ENCODE results near the gene GUSB. TPM values are rescaled to one million over a fixed set of nuclear protein-coding genes. Genes with fewer than 3 reads are reported as not detected.

Gene GUSB
- total RNA-seq, 1 experiment from 2014 or later, result 65.6 TPM

DNA sequence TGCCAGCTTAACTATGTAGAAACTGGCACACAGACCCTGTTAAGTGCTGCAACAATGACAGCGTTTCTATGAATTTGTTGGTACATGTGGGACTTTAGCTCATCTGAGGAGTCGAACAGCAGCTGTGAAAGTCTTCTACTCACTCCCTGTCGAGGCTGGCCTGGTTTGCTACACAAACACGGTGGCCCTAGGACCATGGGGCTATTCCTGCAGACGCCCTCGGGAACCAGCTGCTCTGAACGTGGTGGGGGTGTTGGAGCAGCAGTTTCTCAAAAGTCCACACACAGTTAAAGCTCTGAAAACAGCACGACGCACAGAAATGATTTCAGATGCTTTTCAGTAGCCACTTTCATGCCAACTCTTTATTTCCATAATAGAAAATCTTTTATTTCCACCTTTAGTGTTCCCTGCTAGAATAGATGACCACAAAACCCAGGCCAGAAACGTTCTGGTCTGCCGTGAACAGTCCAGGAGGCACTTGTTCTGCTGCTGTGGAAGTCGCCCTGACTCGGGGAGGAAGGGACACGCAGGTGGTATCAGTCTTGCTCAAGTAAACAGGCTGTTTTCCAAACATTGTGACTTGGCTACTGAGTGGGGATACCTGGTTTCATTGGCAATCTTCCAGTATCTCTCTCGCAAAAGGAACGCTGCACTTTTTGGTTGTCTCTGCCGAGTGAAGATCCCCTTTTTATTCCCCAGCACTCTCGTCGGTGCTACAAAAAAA, 21.5 kb downstream of the GUSB start:
- H3K4me3 ChIP-seq (ENCODE audit: low read depth, low read length, poor library complexity, severe bottlenecking), result no peak overlapping the region
- CTCF ChIA-PET, result no interaction called here
- peaks cover 61% of the 10 kb centered on the region for H3K36me3 ChIP-seq (ENCODE audit: insufficient read depth, low read length, poor library complexity, severe bottlenecking)
- no peak overlapping the region for H3K27ac ChIP-seq (ENCODE audit: low read depth, low read length, poor library complexity, severe bottlenecking)
- no peaks in the 10 kb centered on the region for H3K27me3 ChIP-seq (replicated peaks; ENCODE audit: insufficient read depth, low read depth, low read length, poor library complexity)
- no peaks in the 10 kb centered on the region for H3K4me1 ChIP-seq (ENCODE audit: insufficient read depth, low read length, poor library complexity, severe bottlenecking)
- POLR2A ChIA-PET (ENCODE audit: low non-redundant PET), result no interaction called here
- DNase-seq (ENCODE audit: low spot score), result no peak
- BruUV-seq (replicated peaks), result no TSS peak
- no peaks in the 10 kb centered on the region for H3K9me3 ChIP-seq (ENCODE audit: low read depth, low read length, poor library complexity, severe bottlenecking)
- TF ChIP-seq EZH2 (IDR thresholded peaks at IDR 0.05; ENCODE audit: borderline replicate concordance, low read depth, low read length, poor library complexity, severe bottlenecking), result no peak
- TF ChIP-seq, protein P1, sequence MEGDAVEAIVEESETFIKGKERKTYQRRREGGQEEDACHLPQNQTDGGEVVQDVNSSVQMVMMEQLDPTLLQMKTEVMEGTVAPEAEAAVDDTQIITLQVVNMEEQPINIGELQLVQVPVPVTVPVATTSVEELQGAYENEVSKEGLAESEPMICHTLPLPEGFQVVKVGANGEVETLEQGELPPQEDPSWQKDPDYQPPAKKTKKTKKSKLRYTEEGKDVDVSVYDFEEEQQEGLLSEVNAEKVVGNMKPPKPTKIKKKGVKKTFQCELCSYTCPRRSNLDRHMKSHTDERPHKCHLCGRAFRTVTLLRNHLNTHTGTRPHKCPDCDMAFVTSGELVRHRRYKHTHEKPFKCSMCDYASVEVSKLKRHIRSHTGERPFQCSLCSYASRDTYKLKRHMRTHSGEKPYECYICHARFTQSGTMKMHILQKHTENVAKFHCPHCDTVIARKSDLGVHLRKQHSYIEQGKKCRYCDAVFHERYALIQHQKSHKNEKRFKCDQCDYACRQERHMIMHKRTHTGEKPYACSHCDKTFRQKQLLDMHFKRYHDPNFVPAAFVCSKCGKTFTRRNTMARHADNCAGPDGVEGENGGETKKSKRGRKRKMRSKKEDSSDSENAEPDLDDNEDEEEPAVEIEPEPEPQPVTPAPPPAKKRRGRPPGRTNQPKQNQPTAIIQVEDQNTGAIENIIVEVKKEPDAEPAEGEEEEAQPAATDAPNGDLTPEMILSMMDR (conservative IDR thresholded peaks at IDR 0.05; ENCODE audit: low read depth, low read length), result no peak
- intact Hi-C loops (cut with micrococcal nuclease; ENCODE audit: unreplicated experiment), result no loop called here

DNA sequence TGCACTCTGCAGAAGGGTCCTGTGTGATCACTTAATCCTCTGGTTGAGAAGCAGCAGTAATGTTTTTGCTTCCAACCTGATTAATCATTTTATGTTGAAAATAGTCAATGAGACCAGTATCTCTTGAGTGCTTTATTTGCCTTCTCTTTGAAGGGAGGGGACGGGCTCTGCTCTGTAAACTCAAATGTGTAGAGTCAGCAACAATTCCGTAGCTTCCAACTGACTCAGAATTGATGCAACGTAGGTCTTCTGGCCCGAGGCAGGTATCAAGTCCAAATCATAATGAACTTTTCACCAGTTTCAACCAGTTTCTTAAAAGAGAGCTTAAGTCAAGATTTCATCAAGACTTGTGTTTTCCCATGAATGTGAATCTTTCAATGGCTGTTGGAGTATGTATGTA, 26.3 kb downstream of the GUSB start:
- no peak for DNase-seq (ENCODE audit: low spot score)
- TF ChIP-seq, protein P1 (conservative IDR thresholded peaks at IDR 0.05; ENCODE audit: low read depth, low read length), result no peak
- no TSS peak for BruUV-seq (replicated peaks)
- Histone ChIP-seq H3K4me1 (ENCODE audit: insufficient read depth, low read length, poor library complexity, severe bottlenecking) (peaks cover 3% of the 10 kb centered on the region), H3K36me3 (ENCODE audit: insufficient read depth, low read length, poor library complexity, severe bottlenecking) (peaks cover 29% of the 10 kb centered on the region), H3K4me3 (ENCODE audit: low read depth, low read length, poor library complexity, severe bottlenecking) (no peak overlapping the region), H3K9me3 (ENCODE audit: low read depth, low read length, poor library complexity, severe bottlenecking) (no peaks in the 10 kb centered on the region), H3K27me3 (replicated peaks; ENCODE audit: insufficient read depth, low read depth, low read length, poor library complexity) (no peaks in the 10 kb centered on the region), H3K27ac (ENCODE audit: low read depth, low read length, poor library complexity, severe bottlenecking) (no peak overlapping the region)
- intact Hi-C loops (cut with micrococcal nuclease; ENCODE audit: unreplicated experiment), result no loop called here
- ChIA-PET CTCF (no interaction called here), POLR2A (ENCODE audit: low non-redundant PET) (no interaction called here)

DNA sequence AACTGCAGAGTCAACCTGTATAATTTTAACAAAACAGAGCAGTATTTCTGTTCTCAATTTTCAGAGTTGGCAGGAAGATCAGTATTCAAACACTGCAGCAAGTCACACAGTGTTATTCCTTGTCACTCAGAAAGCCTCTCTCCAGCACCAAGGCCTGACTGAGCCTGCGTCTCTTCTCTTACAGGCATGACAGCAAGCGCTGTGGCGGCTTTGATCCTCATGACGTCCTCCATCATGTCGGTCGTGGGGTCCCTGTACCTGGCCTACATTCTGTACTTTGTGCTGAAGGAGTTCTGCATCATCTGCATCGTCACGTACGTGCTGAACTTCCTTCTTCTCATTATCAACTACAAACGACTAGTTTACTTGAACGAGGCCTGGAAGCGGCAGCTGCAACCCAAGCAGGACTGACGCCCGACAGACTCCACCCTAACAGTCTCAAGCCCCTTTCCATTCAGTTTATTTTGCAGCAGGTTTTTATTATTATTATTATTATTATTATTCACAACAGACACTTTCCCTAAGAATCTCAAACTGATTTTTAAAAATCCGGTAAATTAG, 28.0 kb downstream of the GUSB start:
- Histone ChIP-seq H3K9me3 (ENCODE audit: low read depth, low read length, poor library complexity, severe bottlenecking) (no peaks in the 10 kb centered on the region), H3K36me3 (ENCODE audit: insufficient read depth, low read length, poor library complexity, severe bottlenecking) (peaks cover 18% of the 10 kb centered on the region), H3K27me3 (replicated peaks; ENCODE audit: insufficient read depth, low read depth, low read length, poor library complexity) (no peaks in the 10 kb centered on the region), H3K4me3 (ENCODE audit: low read depth, low read length, poor library complexity, severe bottlenecking) (no peak overlapping the region), H3K4me1 (ENCODE audit: insufficient read depth, low read length, poor library complexity, severe bottlenecking) (peaks cover 3% of the 10 kb centered on the region), H3K27ac (ENCODE audit: low read depth, low read length, poor library complexity, severe bottlenecking) (no peak overlapping the region)
- no TSS peak for BruUV-seq (replicated peaks)
- intact Hi-C loops (cut with micrococcal nuclease; ENCODE audit: unreplicated experiment), result no loop called here
- POLR2A ChIA-PET (ENCODE audit: low non-redundant PET), result no interaction called here
- DNase-seq (ENCODE audit: low spot score), result no peak
- TF ChIP-seq EZH2 (IDR thresholded peaks at IDR 0.05; ENCODE audit: borderline replicate concordance, low read depth, low read length, poor library complexity, severe bottlenecking), result no peak
- TF ChIP-seq, protein P1 (conservative IDR thresholded peaks at IDR 0.05; ENCODE audit: low read depth, low read length), result no peak
- CTCF ChIA-PET, result no interaction called here

All from A673 (cell line).